Testis (tissue), 2 donors: ENCODE results near the gene PSTPIP1.

ENCODE experiments used
- POLR2A ChIP-seq: fragments of 450-650 bp; IDR thresholded peaks from one replicate; pipeline ENCODE4 v1.6.1; 2017; ENCODE audit warnings: antibody characterized with exemption, mild to moderate bottlenecking, moderate library complexity
- TF ChIP-seq, protein P1 (sequence below), 3 experiments: fragments of 450-650 bp in 2 of 3; fragments of 200-600 bp in 1 of 3; sonication (generic) in 1 of 3; IDR thresholded peaks; one replicate each; pipeline ENCODE4 v1.5.1; 2016 to 2019; ENCODE audit warnings: antibody characterized with exemption in 3 of 3, mild to moderate bottlenecking in 2 of 3, moderate library complexity in 1 of 3

- no peak for TF ChIP-seq POLR2A
- TF ChIP-seq, protein P1, sequence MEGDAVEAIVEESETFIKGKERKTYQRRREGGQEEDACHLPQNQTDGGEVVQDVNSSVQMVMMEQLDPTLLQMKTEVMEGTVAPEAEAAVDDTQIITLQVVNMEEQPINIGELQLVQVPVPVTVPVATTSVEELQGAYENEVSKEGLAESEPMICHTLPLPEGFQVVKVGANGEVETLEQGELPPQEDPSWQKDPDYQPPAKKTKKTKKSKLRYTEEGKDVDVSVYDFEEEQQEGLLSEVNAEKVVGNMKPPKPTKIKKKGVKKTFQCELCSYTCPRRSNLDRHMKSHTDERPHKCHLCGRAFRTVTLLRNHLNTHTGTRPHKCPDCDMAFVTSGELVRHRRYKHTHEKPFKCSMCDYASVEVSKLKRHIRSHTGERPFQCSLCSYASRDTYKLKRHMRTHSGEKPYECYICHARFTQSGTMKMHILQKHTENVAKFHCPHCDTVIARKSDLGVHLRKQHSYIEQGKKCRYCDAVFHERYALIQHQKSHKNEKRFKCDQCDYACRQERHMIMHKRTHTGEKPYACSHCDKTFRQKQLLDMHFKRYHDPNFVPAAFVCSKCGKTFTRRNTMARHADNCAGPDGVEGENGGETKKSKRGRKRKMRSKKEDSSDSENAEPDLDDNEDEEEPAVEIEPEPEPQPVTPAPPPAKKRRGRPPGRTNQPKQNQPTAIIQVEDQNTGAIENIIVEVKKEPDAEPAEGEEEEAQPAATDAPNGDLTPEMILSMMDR (IDR thresholded peaks at IDR 0.05), result no peak
Observed at GRCh38 chr15:76962337-76963013, 32.5 kb upstream of the PSTPIP1 start.
